KMS-11 (cell line): Measurements from ENCODE around the gene ATRIP.

Source experiments
- H2AFZ ChIP-seq: fragments of 200-600 bp; sonication (generic); 2 replicates; pipeline ENCODE4 v1.6.1; 2016; ENCODE audit warnings: antibody characterized with exemption, mixed run types, low read depth
- H3K27ac ChIP-seq: fragments of 200-600 bp; sonication (generic); 2 replicates; pipeline ENCODE4 v1.6.1; 2016; ENCODE audit warnings: mild to moderate bottlenecking, mixed run types
- H3K27me3 ChIP-seq: fragments of 200-600 bp; sonication (generic); 2 replicates; pipeline ENCODE4 v1.6.1; 2017; ENCODE audit warnings: mild to moderate bottlenecking, low read depth, mixed run types, moderate library complexity; ENCODE audit not compliant: insufficient read depth
- H3K36me3 ChIP-seq: fragments of 200-600 bp; sonication (generic); 2 replicates; pipeline ENCODE4 v1.6.1; 2017; ENCODE audit warnings: mild to moderate bottlenecking, mixed run types; ENCODE audit not compliant: insufficient read depth
- H3K4me1 ChIP-seq: fragments of 200-600 bp; sonication (generic); 2 replicates; pipeline ENCODE4 v1.6.1; 2016; ENCODE audit warnings: mild to moderate bottlenecking, low read depth, mixed run types; ENCODE audit not compliant: poor library complexity, severe bottlenecking
- H3K4me2 ChIP-seq: fragments of 200-600 bp; sonication (generic); 2 replicates; pipeline ENCODE4 v1.7.0; 2016; ENCODE audit warnings: mild to moderate bottlenecking, mixed run types
- H3K4me3 ChIP-seq: fragments of 200-600 bp; sonication (generic); IDR thresholded peaks from 2 replicates; pipeline ENCODE4 v1.6.1; 2017; ENCODE audit warnings: low read depth, low read length, mixed read lengths; ENCODE audit not compliant: insufficient read depth
- H3K79me2 ChIP-seq: fragments of 200-600 bp; sonication (generic); 2 replicates; pipeline ENCODE4 v1.6.1; 2016; ENCODE audit warnings: low read depth, mixed run types; ENCODE audit not compliant: insufficient read depth
- H3K9ac ChIP-seq: fragments of 200-600 bp; sonication (generic); 2 replicates; pipeline ENCODE4 v1.6.1; 2016; ENCODE audit warnings: mild to moderate bottlenecking, mixed run types
- H4K20me1 ChIP-seq: fragments of 200-600 bp; sonication (generic); 2 replicates; pipeline ENCODE4 v1.6.1; 2016; ENCODE audit warnings: mild to moderate bottlenecking, mixed run types; ENCODE audit not compliant: insufficient read depth
- CTCF ChIP-seq: fragments of 200-600 bp; sonication (generic); conservative IDR thresholded peaks from 2 replicates; pipeline ENCODE4 v1.6.1; 2017; ENCODE audit warnings: low read depth, mild to moderate bottlenecking, antibody characterized with exemption, low read length, moderate library complexity, mixed read lengths

Gene ATRIP

GRCh38 chr3:48466386-48467109 lies 20.0 kb downstream of the ATRIP start:
- no peak for TF ChIP-seq CTCF
- Histone ChIP-seq H3K4me3 (no peak overlapping the region), H3K27me3 (no peaks in the 10 kb centered on the region), H3K36me3 (no peaks in the 10 kb centered on the region), H3K4me1 (peaks cover 29% of the 10 kb centered on the region), H4K20me1 (no peaks in the 10 kb centered on the region), H3K27ac (peak overlapping the region; percentile 93), H2AFZ (no peak overlapping the region), H3K9ac (peak overlapping the region; percentile 93), H3K4me2 (peak overlapping the region; percentile 92), H3K79me2 (peaks cover 18% of the 10 kb centered on the region; the same call in 1 of the 2 replicates)

DNA sequence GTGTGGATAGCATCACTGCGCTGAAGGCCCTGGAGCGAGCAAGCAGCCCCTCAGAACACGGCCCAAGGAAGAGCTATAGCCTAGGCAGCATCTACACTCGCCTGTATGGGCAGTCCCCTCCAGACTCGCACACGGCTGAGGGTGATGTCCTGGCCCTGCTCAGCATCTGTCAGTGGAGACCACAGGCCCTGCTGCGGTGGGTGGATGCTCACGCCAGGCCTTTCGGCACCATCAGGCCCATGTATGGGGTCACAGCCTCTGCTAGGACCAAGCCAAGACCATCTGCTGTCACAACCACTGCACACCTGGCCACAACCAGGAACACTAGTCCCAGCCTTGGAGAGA lies 20.5 kb downstream of the ATRIP start:
- H3K27ac ChIP-seq = peak overlapping the region; percentile 93
- peak overlapping the region; percentile 93; the same call in 1 of the 2 replicates for H3K9ac ChIP-seq
- H3K4me2 ChIP-seq = peak overlapping the region; percentile 92
- no peak for TF ChIP-seq CTCF
- no peaks in the 10 kb centered on the region for H3K27me3 ChIP-seq
- H3K79me2 ChIP-seq = peaks cover 23% of the 10 kb centered on the region; the same call in 1 of the 2 replicates
- no peak overlapping the region for H2AFZ ChIP-seq
- no peaks in the 10 kb centered on the region for H4K20me1 ChIP-seq
- H3K4me1 ChIP-seq = peaks cover 34% of the 10 kb centered on the region
- no peaks in the 10 kb centered on the region for H3K36me3 ChIP-seq
- H3K4me3 ChIP-seq = no peak overlapping the region

DNA sequence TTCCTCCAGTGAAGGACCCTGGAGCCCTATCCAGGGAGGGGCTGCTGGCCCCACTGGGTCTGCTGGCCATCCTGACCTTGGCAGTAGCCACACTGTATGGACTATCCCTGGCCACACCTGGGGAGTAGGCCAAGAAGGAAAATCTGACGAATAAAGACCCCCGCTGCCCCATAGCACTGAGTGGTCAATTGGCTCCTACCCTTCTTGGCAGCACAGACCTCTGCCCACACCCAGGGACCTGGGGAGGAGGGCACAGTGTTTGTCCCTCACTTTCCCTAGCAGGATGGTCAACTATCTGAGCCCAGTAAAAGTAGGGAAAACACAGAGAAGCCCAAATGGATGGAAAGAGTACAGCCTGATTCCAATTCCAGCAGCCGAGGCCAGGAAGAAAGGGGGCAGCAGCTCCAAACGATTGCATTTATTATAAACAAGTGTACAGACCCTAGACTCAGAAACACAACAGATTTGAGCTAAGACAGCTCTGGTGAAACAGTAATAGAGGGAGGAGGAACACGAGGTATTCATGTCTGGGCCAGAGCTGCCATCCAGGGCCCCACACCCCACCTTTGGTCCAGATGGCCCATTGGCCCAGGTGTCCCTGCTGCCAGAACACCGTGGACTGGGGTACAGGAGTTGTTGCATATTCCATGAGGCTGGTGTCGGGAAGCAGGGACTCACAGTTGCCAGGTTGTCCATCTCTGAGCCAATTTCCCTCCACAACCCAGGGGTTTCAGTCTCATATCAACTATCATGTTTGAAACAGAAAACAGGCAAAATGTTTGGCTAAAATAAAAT lies 21.1 kb downstream of the ATRIP start:
- Histone ChIP-seq H2AFZ (no peak overlapping the region), H3K9ac (peak overlapping the region; percentile 93; the same call in 1 of the 2 replicates), H3K79me2 (peaks cover 24% of the 10 kb centered on the region; the same call in 1 of the 2 replicates), H3K36me3 (no peaks in the 10 kb centered on the region), H4K20me1 (no peaks in the 10 kb centered on the region), H3K4me2 (peak overlapping the region; percentile 92; the same call in 1 of the 2 replicates), H3K4me1 (peaks cover 38% of the 10 kb centered on the region), H3K27me3 (no peaks in the 10 kb centered on the region), H3K4me3 (no peak overlapping the region), H3K27ac (no peak overlapping the region; the same call in 1 of the 2 replicates)
- no peak for TF ChIP-seq CTCF

DNA sequence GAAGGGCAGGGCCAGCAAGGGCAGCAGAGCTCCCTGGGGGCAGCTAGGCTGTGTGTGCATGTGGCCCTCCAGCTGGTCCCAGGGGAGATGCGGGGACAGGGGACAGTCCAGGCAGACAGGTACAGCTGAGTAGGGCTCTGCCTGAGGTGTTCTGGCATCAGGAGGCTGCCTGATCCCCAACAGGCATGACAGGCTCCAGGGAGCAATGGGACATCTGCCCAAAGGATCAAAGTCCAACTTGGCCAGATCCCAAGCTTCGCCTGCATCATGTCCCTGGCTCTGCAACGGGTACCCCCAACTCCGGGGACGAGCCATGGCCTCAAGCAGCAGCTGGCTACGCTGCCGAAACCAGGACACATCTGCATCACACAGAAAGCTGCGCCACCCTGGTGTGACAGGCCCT lies 21.8 kb downstream of the ATRIP start:
- H3K36me3 ChIP-seq = no peaks in the 10 kb centered on the region
- no peaks in the 10 kb centered on the region for H4K20me1 ChIP-seq
- peaks cover 24% of the 10 kb centered on the region; the same call in 1 of the 2 replicates for H3K79me2 ChIP-seq
- no peaks in the 10 kb centered on the region for H3K27me3 ChIP-seq
- no peak overlapping the region for H3K9ac ChIP-seq
- TF ChIP-seq CTCF = no peak
- H3K4me1 ChIP-seq = peaks cover 40% of the 10 kb centered on the region
- H2AFZ ChIP-seq = no peak overlapping the region
- H3K4me3 ChIP-seq = no peak overlapping the region
- H3K27ac ChIP-seq = no peak overlapping the region
- no peak overlapping the region for H3K4me2 ChIP-seq
